SW480 (cell line): Measurements from ENCODE around the gene RNASE11.
"Not testable (repeated sequence)": the region's sequence is repeated elsewhere in the genome, so short reads cannot be mapped to it uniquely, and the experiment has no call there.

Experiments used
- DNase-seq: peaks from one replicate; pipeline ENCODE4 v3.0.0-alpha.2; 2016; ENCODE audit warnings: low spot score

RNASE11 gene

GRCh38 chr14:20580242-20580641 is 7.6 kb downstream of the RNASE11 start:
- DNase-seq, result no peak

GRCh38 chr14:20578784-20579502 is 8.9 kb downstream of the RNASE11 start:
- no peak for DNase-seq

- no peak for DNase-seq
Observed at GRCh38 chr14:20578325-20578724, 9.5 kb downstream of the RNASE11 start.

GRCh38 chr14:20572382-20572990 is 15.3 kb downstream of the RNASE11 start:
- DNase-seq, result not testable (repeated sequence)

GRCh38 chr14:20570720-20571119 is 17.1 kb downstream of the RNASE11 start:
- DNase-seq, result not testable (repeated sequence)

GRCh38 chr14:20569865-20570264 is 17.9 kb downstream of the RNASE11 start:
- DNase-seq, result not testable (repeated sequence)

GRCh38 chr14:20569066-20569465 is 18.7 kb downstream of the RNASE11 start:
- no peak for DNase-seq

- no peak for DNase-seq
Observed at GRCh38 chr14:20568393-20568792, 19.4 kb downstream of the RNASE11 start.

- not testable (repeated sequence) for DNase-seq
Observed at GRCh38 chr14:20567199-20567598, 20.6 kb downstream of the RNASE11 start.

- DNase-seq, result no peak
Observed at GRCh38 chr14:20564501-20564997, 23.3 kb downstream of the RNASE11 start.

GRCh38 chr14:20563971-20564370 is 23.8 kb downstream of the RNASE11 start:
- no peak for DNase-seq

- no peak for DNase-seq
Observed at GRCh38 chr14:20560961-20561360, 26.8 kb downstream of the RNASE11 start, which contains the start of gene RNASE9. TSS of gene RNASE9 (minus strand) at chr14:20561047.

GRCh38 chr14:20559461-20559904 is 28.3 kb downstream of the RNASE11 start:
- no peak for DNase-seq

- DNase-seq, result no peak
Observed at GRCh38 chr14:20557212-20557542, 30.6 kb downstream of the RNASE11 start.

GRCh38 chr14:20556500-20557211 is 31.1 kb downstream of the RNASE11 start:
- no peak for DNase-seq

- DNase-seq, result no peak
Observed at GRCh38 chr14:20555845-20556244, 32.0 kb downstream of the RNASE11 start.

GRCh38 chr14:20553024-20553423 is 34.8 kb downstream of the RNASE11 start:
- DNase-seq, result no peak

- no peak for DNase-seq
Observed at GRCh38 chr14:20551606-20552005, 36.2 kb downstream of the RNASE11 start.

- no peak for DNase-seq
Observed at GRCh38 chr14:20550926-20551325, 36.9 kb downstream of the RNASE11 start.

- DNase-seq, result no peak
Observed at GRCh38 chr14:20548414-20549158, 39.2 kb downstream of the RNASE11 start.

- DNase-seq, result no peak
Observed at GRCh38 chr14:20546877-20547276, 40.9 kb downstream of the RNASE11 start.

- DNase-seq, result no peak
Observed at GRCh38 chr14:20539906-20540305, 47.9 kb downstream of the RNASE11 start.
